PC-3 (cell line): ENCODE results near the gene TFIP11. TPM values are rescaled to one million over a fixed set of nuclear protein-coding genes. Genes with fewer than 3 reads are reported as not detected.

Experiments
- ATAC-seq: fragments of 200-7000 bp; cut with Tn5 transposase; 2 replicates; pipeline ENCODE4 v1.9.1; 2020; ENCODE audit warnings: mild to moderate bottlenecking, moderate library complexity
- BruUV-seq: library from RNA; stranded (reverse); fragments of 400-500 nt; replicated peaks from 2 replicates; lab custom pipeline; 2021; lab: Mats Ljungman, UMichigan
- CTCF ChIA-PET: fragments of 300-600 bp; sonication (Branson Sonifier 250); formaldehyde crosslinking; loops from one replicate; lab custom pipeline; 2022; ENCODE audit warnings: antibody characterized with exemption; lab: Charles Lee
- POLR2A ChIA-PET: fragments of 300-600 bp; sonication (Branson Sonifier 250); formaldehyde crosslinking; loops from one replicate; lab custom pipeline; 2022; ENCODE audit warnings: antibody characterized with exemption; ENCODE audit not compliant: unreplicated experiment; lab: Charles Lee
- DNase-seq: peaks from one replicate; pipeline ENCODE4 v3.0.0-alpha.2; 2015
- H2AFZ ChIP-seq: fragments of 300-600 bp; sonication (generic); 2 replicates; pipeline ENCODE4 v1.6.0; 2016; ENCODE audit warnings: antibody characterized with exemption, low read length
- H3F3A ChIP-seq: fragments of 300-600 bp; sonication (generic); one replicate; pipeline ENCODE4 v1.6.0; 2017; ENCODE audit warnings: antibody characterized with exemption, low read length, control low read depth, mild to moderate bottlenecking; ENCODE audit not compliant: unreplicated experiment
- H3K27ac ChIP-seq: fragments of 300-600 bp; sonication (generic); 2 replicates; pipeline ENCODE4 v1.5.1; 2016; ENCODE audit warnings: mild to moderate bottlenecking, low read length
- H3K27me3 ChIP-seq: fragments of 300-600 bp; sonication (generic); 2 replicates; pipeline ENCODE4 v1.6.1; 2016; ENCODE audit warnings: low read length, mixed read lengths
- H3K36me3 ChIP-seq: fragments of 300-600 bp; sonication (generic); 2 replicates; pipeline ENCODE4 v1.6.1; 2016; ENCODE audit warnings: low read depth, mixed run types, low read length, mixed read lengths
- H3K4me1 ChIP-seq: fragments of 300-600 bp; sonication (generic); 2 replicates; pipeline ENCODE4 v1.5.1; 2016; ENCODE audit warnings: low read length; ENCODE audit not compliant: insufficient read depth
- H3K4me2 ChIP-seq: fragments of 300-600 bp; sonication (generic); 2 replicates; pipeline ENCODE4 v1.6.0; 2016; ENCODE audit warnings: low read length
- H3K4me3 ChIP-seq: fragments of 300-600 bp; sonication (generic); 2 replicates; pipeline ENCODE4 v1.5.1; 2016; ENCODE audit warnings: mild to moderate bottlenecking, low read length, mixed read lengths
- H3K79me2 ChIP-seq: fragments of 300-600 bp; sonication (generic); 2 replicates; pipeline ENCODE4 v1.6.1; 2017; ENCODE audit warnings: low read length, mixed read lengths
- H3K9ac ChIP-seq: fragments of 300-600 bp; sonication (generic); 2 replicates; pipeline ENCODE4 v1.6.0; 2016; ENCODE audit warnings: mild to moderate bottlenecking, low read length
- H3K9me2 ChIP-seq: fragments of 300-600 bp; sonication (generic); replicated peaks from 2 replicates; pipeline ENCODE4 v1.6.1; 2016; ENCODE audit warnings: mixed run types, low read length, mixed read lengths
- H3K9me3 ChIP-seq: fragments of 300-600 bp; sonication (generic); 2 replicates; pipeline ENCODE4 v1.6.1; 2016; ENCODE audit warnings: low read length, mixed read lengths
- H4K20me1 ChIP-seq: fragments of 300-600 bp; sonication (generic); 2 replicates; pipeline ENCODE4 v1.6.1; 2016; ENCODE audit warnings: low read length, mixed read lengths
- EZH2 ChIP-seq: fragments of 300-600 bp; sonication (generic); IDR thresholded peaks from one replicate; pipeline ENCODE4 v1.6.1; 2017; ENCODE audit warnings: antibody characterized with exemption, mild to moderate bottlenecking, low read length; ENCODE audit not compliant: unreplicated experiment
- EZH2phosphoT487 ChIP-seq: fragments of 300-600 bp; sonication (generic); IDR thresholded peaks from 2 replicates; pipeline ENCODE4 v1.6.1; 2018; ENCODE audit warnings: mild to moderate bottlenecking, antibody characterized with exemption, low read length, borderline replicate concordance
- intact Hi-C: fragments of 100-400 bp; cut with micrococcal nuclease; formaldehyde crosslinking; loops from 2 replicates; pipeline ENCODE4 v1.9.0; 2023
- total RNA-seq: library from RNA; depleted of rRNA; stranded (reverse); fragments of >200 nt; gene quantifications from 2 replicates; pipeline ENCODE4 v1.2.3, GENCODE V29; 2014
- TF ChIP-seq, protein P1 (sequence below): fragments of 300-600 bp; sonication (generic); conservative IDR thresholded peaks from 2 replicates; pipeline ENCODE4 v1.5.1; 2017; ENCODE audit warnings: antibody characterized with exemption, low read depth, mild to moderate bottlenecking, low read length

Gene TFIP11
- total RNA-seq, 1 experiment from 2014 or later, result 22.4 TPM

DNA sequence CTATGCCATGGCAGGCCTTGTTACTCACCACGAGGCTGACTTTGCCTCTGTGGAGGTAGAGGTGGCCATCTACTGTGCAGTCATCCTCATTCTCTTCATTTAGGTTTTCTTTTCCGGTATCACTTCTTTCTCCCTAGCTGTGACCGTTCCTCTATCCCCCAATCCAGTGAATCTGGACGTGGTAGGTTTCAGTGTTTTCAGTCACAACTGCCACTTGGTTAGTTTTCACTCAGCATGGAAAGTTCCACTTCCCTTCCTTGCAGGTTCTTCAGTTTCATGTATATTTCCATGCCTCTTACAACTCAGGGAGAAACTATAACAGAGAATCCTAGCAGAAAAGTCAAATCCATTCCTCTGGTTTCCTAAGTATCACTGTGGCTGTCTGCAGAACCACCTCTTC lies 30.6 kb downstream of the TFIP11 start:
- DNase-seq, result no peak
- Histone ChIP-seq H3F3A (no peaks in the 10 kb centered on the region), H3K9ac (no peak overlapping the region), H3K9me2 (no peaks in the 10 kb centered on the region), H3K4me3 (no peak overlapping the region), H2AFZ (no peak overlapping the region), H4K20me1 (no peaks in the 10 kb centered on the region), H3K36me3 (no peaks in the 10 kb centered on the region), H3K9me3 (no peaks in the 10 kb centered on the region), H3K79me2 (peaks cover 59% of the 10 kb centered on the region), H3K27ac (no peak overlapping the region), H3K27me3 (no peaks in the 10 kb centered on the region), H3K4me2 (no peak overlapping the region), H3K4me1 (peaks cover 24% of the 10 kb centered on the region)
- no TSS peak for BruUV-seq
- ChIA-PET POLR2A (no interaction called here), CTCF (no interaction called here)
- intact Hi-C loops, result no loop called here
- no peak for ATAC-seq
- no peak for TF ChIP-seq EZH2
- TF ChIP-seq, protein P1, sequence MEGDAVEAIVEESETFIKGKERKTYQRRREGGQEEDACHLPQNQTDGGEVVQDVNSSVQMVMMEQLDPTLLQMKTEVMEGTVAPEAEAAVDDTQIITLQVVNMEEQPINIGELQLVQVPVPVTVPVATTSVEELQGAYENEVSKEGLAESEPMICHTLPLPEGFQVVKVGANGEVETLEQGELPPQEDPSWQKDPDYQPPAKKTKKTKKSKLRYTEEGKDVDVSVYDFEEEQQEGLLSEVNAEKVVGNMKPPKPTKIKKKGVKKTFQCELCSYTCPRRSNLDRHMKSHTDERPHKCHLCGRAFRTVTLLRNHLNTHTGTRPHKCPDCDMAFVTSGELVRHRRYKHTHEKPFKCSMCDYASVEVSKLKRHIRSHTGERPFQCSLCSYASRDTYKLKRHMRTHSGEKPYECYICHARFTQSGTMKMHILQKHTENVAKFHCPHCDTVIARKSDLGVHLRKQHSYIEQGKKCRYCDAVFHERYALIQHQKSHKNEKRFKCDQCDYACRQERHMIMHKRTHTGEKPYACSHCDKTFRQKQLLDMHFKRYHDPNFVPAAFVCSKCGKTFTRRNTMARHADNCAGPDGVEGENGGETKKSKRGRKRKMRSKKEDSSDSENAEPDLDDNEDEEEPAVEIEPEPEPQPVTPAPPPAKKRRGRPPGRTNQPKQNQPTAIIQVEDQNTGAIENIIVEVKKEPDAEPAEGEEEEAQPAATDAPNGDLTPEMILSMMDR, result no peak
- no peak for TF ChIP-seq EZH2phosphoT487

DNA sequence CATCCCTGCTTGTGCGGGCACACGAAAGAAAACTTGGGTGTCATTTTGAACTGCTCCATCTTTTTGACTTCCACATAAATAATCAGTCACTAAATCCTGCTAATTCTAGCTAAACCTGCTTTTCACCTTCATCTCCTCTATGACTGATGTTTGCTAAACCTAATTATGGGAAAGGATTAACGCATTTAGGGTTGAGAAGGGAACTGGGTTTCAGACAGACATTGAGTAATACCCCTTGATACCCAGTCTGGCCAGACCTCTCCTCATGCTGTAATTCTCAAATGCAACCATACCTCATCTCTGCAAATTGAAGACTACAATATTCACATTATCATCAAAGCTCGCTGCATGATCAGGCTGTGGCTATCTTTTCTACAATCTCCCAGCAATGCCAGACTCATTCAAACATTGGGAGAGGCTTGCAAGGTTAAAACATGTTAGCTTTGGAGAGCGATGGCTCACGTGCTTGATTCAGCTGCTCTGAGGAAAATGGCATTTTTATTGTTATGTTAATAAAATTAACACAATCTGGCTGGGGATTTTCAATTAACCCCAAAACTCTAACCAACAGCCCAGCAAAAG lies 31.1 kb downstream of the TFIP11 start:
- ATAC-seq, result no peak
- no peaks in the 10 kb centered on the region for H3K9me3 ChIP-seq
- TF ChIP-seq EZH2phosphoT487 (no peak), EZH2 (no peak)
- TF ChIP-seq, protein P1, result no peak
- no peaks in the 10 kb centered on the region for H3K36me3 ChIP-seq
- peaks cover 24% of the 10 kb centered on the region for H3K4me1 ChIP-seq
- no peak overlapping the region for H3K4me3 ChIP-seq
- H3K79me2 ChIP-seq, result peaks cover 54% of the 10 kb centered on the region
- no TSS peak for BruUV-seq
- H3K27ac ChIP-seq, result no peak overlapping the region
- H3K9me2 ChIP-seq, result no peaks in the 10 kb centered on the region
- peak overlapping the region; percentile 19; the same call in 1 of the 2 replicates for H3K4me2 ChIP-seq
- ChIA-PET POLR2A (no interaction called here), CTCF (no interaction called here)
- no peaks in the 10 kb centered on the region for H4K20me1 ChIP-seq
- no peak for DNase-seq
- H3K9ac ChIP-seq, result no peak overlapping the region
- no peaks in the 10 kb centered on the region for H3F3A ChIP-seq
- H2AFZ ChIP-seq, result no peak overlapping the region
- H3K27me3 ChIP-seq, result no peaks in the 10 kb centered on the region
- intact Hi-C loops, result no loop called here

DNA sequence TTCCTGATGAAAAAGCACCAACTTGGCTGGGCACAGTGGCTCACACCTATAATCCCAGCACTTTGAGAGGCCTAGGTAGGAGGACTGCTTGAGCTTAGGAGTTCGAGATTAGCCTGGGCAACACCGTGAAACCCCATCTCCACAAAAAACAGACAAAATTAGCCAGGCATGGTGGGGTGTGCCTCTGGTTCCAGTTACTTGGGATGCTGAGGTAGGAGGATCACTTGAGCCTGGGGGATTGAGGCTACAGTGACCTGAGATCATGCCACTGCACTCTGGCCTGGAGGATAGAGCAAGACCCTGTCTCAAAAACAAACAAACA lies 31.7 kb downstream of the TFIP11 start:
- Histone ChIP-seq H3K4me3 (peak overlapping the region; percentile 15; the same call in 1 of the 2 replicates), H2AFZ (no peak overlapping the region), H3F3A (no peaks in the 10 kb centered on the region), H3K27ac (no peak overlapping the region), H3K9ac (no peak overlapping the region), H3K9me2 (no peaks in the 10 kb centered on the region), H3K4me1 (peaks cover 24% of the 10 kb centered on the region), H4K20me1 (no peaks in the 10 kb centered on the region), H3K36me3 (no peaks in the 10 kb centered on the region), H3K9me3 (no peaks in the 10 kb centered on the region), H3K27me3 (no peaks in the 10 kb centered on the region), H3K4me2 (peak overlapping the region; percentile 57; the same call in 1 of the 2 replicates), H3K79me2 (peaks cover 47% of the 10 kb centered on the region)
- ATAC-seq, result no peak
- POLR2A ChIA-PET, result no interaction called here
- TF ChIP-seq EZH2phosphoT487 (no peak), EZH2 (no peak)
- TF ChIP-seq, protein P1, result no peak
- CTCF ChIA-PET, result no interaction called here
- BruUV-seq, result no TSS peak
- DNase-seq, result no peak
- intact Hi-C loops, result no loop called here
